Transverse colon (tissue), 4 donors: Measurements from ENCODE around the gene DISC1. TPM values are rescaled to one million over a fixed set of nuclear protein-coding genes. Genes with fewer than 3 reads are reported as not detected.

ENCODE experiments used
- DNase-seq: peaks from one replicate; pipeline ENCODE4 v3.0.0-alpha.2; 2019
- H3K27ac ChIP-seq, 4 donors: fragments of 200-600 bp; sonication (generic); 2 replicates each; pipeline ENCODE4 v1.5.1; 2016 to 2018; ENCODE audit warnings: inconsistent platforms in 4 of 4
- H3K27me3 ChIP-seq: fragments of 200-600 bp; sonication (generic); 2 replicates; pipeline ENCODE4 v1.5.1; 2017; ENCODE audit warnings: inconsistent platforms
- H3K36me3 ChIP-seq, 4 donors: fragments of 200-600 bp; sonication (generic); 2 replicates each; pipeline ENCODE4 v1.5.1; 2017 to 2019; ENCODE audit warnings: inconsistent platforms in 4 of 4
- H3K4me1 ChIP-seq, 4 donors: fragments of 200-600 bp; sonication (generic); 2 replicates each; pipeline ENCODE4 v1.5.1; 2017 to 2020; ENCODE audit warnings: inconsistent platforms in 4 of 4
- H3K4me3 ChIP-seq, 4 donors: fragments of 200-600 bp; sonication (generic); 1 replicate in 1 of 4; 2 replicates in 3 of 4; pipeline versions ENCODE4 v1.5.1 to v1.6.1; 2017 to 2019; ENCODE audit warnings: inconsistent platforms in 4 of 4
- H3K9me3 ChIP-seq, 2 donors: fragments of 200-600 bp; sonication (generic); 2 replicates each; pipeline ENCODE4 v1.5.1; 2017 to 2019; ENCODE audit warnings: inconsistent platforms in 2 of 2
- EP300 ChIP-seq: sonication (generic); formaldehyde crosslinking; IDR thresholded peaks from one replicate; pipeline ENCODE4 v1.6.1; 2017; ENCODE audit warnings: antibody characterized with exemption, low read depth
- POLR2A ChIP-seq: fragments of 450-650 bp; IDR thresholded peaks from one replicate; pipeline ENCODE4 v1.6.1; 2016; ENCODE audit warnings: antibody characterized with exemption, mild to moderate bottlenecking, moderate library complexity
- POLR2AphosphoS5 ChIP-seq, 3 donors: sonication (generic); formaldehyde crosslinking; IDR thresholded peaks; one replicate each; pipeline ENCODE4 v1.6.1; 2016; ENCODE audit warnings: antibody characterized with exemption in 3 of 3
- WGBS, 2 donors: methylation state at CpG; one replicate each; pipeline ENCODE4 v1.1.5; 2018; ENCODE audit warnings: low coverage in 1 of 2; 5-methylcytosine and 5-hydroxymethylcytosine counted together
- in situ Hi-C, 4 donors: fragments of 200-750 bp; cut with MboI; loops; one replicate each; pipeline versions ENCODE4 v1.15.0 to v1.15.1; 2017; ENCODE audit warnings: low sequenced_read_pairs in 3 of 4, low pct_ligation_motif_present in 1 of 4, low pct_unique_long_range_greater_than_20kb in 1 of 4
- intact Hi-C: fragments of 100-400 bp; cut with DNase I; formaldehyde crosslinking; loops from one replicate; pipeline ENCODE4 v1.15.1; 2023; ENCODE audit warnings: low total_unique reads
- total RNA-seq, 4 donors: library from RNA; depleted of rRNA; stranded (reverse); fragments of >200 nt; gene quantifications; one replicate each; pipeline ENCODE4 v1.1.0, GENCODE V29; 2016
- TF ChIP-seq, protein P1 (sequence below), 5 experiments: fragments of 200-600 bp in 3 of 5; fragments of 450-650 bp in 2 of 5; sonication (generic) in 3 of 5; IDR thresholded peaks; 1 replicate in 2 of 5; 2 replicates in 3 of 5; pipeline ENCODE4 v1.5.1; 2016 to 2017; ENCODE audit warnings: antibody characterized with exemption in 5 of 5, inconsistent platforms in 3 of 5, mild to moderate bottlenecking in 2 of 5, moderate library complexity in 1 of 5

The DISC1 gene
- total RNA-seq, 4 donors from 2014 or later, result 7.8 to 20.3 (median 11.5) TPM

DNA sequence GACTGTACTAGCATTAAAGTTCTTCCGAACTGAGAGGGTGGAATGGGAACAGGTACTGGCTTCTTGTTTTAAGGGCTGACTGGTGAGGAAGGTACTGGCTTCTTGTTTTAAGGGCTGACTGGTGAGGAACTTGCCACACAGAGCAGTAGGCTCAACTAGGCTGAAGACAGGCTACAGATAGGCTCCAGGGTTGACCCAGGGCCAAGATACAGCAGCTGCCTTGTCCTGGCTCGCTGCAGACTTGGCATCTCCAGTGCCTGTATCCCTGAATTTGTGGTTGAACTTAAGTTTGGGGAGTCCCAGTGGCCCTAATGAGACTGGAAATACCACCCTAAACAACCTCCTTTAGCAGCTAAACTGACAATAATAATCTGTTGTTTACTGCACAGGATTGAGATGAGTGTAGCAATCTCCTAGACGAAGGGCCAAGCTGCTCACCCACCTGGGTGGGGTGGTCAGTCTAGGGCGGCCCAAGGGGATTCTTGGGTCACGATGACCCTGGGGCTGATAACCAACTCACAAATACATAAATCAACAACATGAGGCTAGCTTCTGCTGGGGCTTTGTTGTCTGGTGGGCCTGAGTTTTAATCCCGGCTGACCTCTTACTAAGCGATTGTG lies 227.1 kb downstream of the DISC1 start:
- WGBS, 2 donors, result 89% methylated on average over 3 to 7 of the region's 7 CpGs
- H3K4me1 ChIP-seq, result no peaks in the 10 kb centered on the region
- TF ChIP-seq POLR2AphosphoS5 (IDR thresholded peaks at IDR 0.05) (no peak), POLR2A (no peak), EP300 (no peak)
- TF ChIP-seq, protein P1, sequence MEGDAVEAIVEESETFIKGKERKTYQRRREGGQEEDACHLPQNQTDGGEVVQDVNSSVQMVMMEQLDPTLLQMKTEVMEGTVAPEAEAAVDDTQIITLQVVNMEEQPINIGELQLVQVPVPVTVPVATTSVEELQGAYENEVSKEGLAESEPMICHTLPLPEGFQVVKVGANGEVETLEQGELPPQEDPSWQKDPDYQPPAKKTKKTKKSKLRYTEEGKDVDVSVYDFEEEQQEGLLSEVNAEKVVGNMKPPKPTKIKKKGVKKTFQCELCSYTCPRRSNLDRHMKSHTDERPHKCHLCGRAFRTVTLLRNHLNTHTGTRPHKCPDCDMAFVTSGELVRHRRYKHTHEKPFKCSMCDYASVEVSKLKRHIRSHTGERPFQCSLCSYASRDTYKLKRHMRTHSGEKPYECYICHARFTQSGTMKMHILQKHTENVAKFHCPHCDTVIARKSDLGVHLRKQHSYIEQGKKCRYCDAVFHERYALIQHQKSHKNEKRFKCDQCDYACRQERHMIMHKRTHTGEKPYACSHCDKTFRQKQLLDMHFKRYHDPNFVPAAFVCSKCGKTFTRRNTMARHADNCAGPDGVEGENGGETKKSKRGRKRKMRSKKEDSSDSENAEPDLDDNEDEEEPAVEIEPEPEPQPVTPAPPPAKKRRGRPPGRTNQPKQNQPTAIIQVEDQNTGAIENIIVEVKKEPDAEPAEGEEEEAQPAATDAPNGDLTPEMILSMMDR (IDR thresholded peaks at IDR 0.05), result no peak
- H3K4me3 ChIP-seq, result no peak overlapping the region
- in situ Hi-C loops, result loop anchor here in 2 of 4 donors (25.0 kb wide), 2 partner anchors 759 to 1384 kb away; no protein-coding TSS in a partner anchor
- H3K27me3 ChIP-seq, result no peaks in the 10 kb centered on the region
- intact Hi-C loops, result no loop called here
- H3K27ac ChIP-seq, result no peak overlapping the region
- no peaks in the 10 kb centered on the region for H3K9me3 ChIP-seq
- DNase-seq, result no peak
- H3K36me3 ChIP-seq, result no peaks in the 10 kb centered on the region

DNA sequence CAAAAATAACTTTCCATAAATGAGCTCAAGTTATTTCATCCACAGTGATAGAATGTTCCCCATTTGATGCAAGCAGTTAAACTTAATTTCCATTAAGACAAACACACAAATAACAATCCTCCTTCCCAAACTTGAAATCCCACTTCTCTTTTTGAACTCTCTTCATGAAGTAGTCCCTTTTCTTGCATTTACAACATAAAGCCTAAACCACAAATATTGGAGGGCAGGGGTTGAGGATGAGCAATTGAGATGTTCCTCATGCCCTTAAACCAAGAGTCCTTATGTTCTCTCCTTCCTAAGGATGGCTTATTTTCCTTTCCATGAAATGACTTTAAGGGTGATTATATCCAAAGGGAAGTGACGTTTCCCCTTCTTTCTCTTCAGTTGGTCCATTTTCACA lies 228.8 kb downstream of the DISC1 start:
- H3K4me3 ChIP-seq, result no peak overlapping the region
- no peak overlapping the region for H3K27ac ChIP-seq
- in situ Hi-C loops (loop anchor here in 2 of 4 donors (25.0 kb wide), 2 partner anchors 757 to 1382 kb away; no protein-coding TSS in a partner anchor), intact Hi-C loops (no loop called here)
- no peaks in the 10 kb centered on the region for H3K9me3 ChIP-seq
- H3K27me3 ChIP-seq, result no peaks in the 10 kb centered on the region
- no peaks in the 10 kb centered on the region for H3K36me3 ChIP-seq
- H3K4me1 ChIP-seq, result no peaks in the 10 kb centered on the region
- no peak for TF ChIP-seq POLR2AphosphoS5 (IDR thresholded peaks at IDR 0.05)
- TF ChIP-seq, protein P1 (IDR thresholded peaks at IDR 0.05), result no peak
- no peak for TF ChIP-seq POLR2A
- no peak for TF ChIP-seq EP300
- WGBS, 2 donors, result 70 to 71% methylated on average over 1 of the region's 1 CpG
- no peak for DNase-seq

DNA sequence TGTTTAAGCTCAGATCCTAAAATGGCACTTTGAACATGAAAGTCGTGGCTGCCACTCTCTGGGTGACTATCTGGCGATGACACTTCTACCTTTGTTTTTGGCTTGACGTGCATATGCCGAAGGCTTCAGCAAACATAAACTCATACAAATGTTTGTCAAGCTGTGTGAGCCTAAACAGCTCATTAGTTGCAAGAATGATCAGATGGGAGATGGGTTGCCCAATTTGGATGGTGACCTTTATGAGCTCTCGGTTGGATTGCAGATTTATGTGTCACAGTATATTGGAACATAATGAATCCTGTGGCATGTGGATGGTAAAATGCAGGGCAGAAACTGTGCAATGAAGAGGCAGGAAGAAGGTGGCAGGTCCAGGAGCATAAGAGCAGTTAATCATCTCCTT lies 229.3 kb downstream of the DISC1 start:
- DNase-seq, result no peak
- no peak for TF ChIP-seq POLR2AphosphoS5 (IDR thresholded peaks at IDR 0.05)
- no peak for TF ChIP-seq POLR2A
- no peak for TF ChIP-seq EP300
- TF ChIP-seq, protein P1 (IDR thresholded peaks at IDR 0.05), result no peak
- Histone ChIP-seq H3K4me1 (no peaks in the 10 kb centered on the region), H3K4me3 (no peak overlapping the region), H3K27me3 (no peaks in the 10 kb centered on the region), H3K9me3 (no peaks in the 10 kb centered on the region), H3K36me3 (no peaks in the 10 kb centered on the region), H3K27ac (no peak overlapping the region)
- intact Hi-C loops, result no loop called here
- WGBS, 2 donors, result 92 to 100% methylated on average over 1 to 5 of the region's 5 CpGs
- in situ Hi-C loops, result loop anchor here in 2 of 4 donors (25.0 kb wide), 2 partner anchors 756 to 1381 kb away; no protein-coding TSS in a partner anchor

DNA sequence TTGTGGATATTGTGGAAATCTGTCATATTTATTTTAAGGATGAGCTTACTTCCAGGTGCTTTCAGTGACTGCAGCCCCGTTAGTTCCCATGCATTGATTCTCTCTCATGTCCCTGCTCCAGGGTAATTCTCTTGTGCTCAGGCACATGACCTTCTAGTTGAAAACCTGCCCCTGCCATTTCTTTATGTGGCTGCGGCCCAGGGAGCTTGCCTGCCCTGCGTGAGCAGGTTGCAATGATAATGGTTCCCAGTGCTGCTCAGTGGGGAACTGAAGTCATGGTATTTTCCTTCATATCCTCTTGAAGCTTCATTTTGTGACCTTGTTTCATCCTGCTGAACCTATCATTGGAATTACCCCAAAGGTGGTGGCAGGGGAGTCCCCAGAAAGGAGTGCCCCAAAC lies 229.8 kb downstream of the DISC1 start:
- H3K9me3 ChIP-seq, result no peaks in the 10 kb centered on the region
- in situ Hi-C loops (loop anchor here in 2 of 4 donors (25.0 kb wide), 2 partner anchors 756 to 1381 kb away; no protein-coding TSS in a partner anchor), intact Hi-C loops (no loop called here)
- no peak overlapping the region for H3K4me3 ChIP-seq
- H3K27ac ChIP-seq, result no peak overlapping the region
- H3K36me3 ChIP-seq, result no peaks in the 10 kb centered on the region
- 83 to 87% methylated on average over 1 to 3 of the region's 3 CpGs for WGBS, 2 donors
- TF ChIP-seq, protein P1 (IDR thresholded peaks at IDR 0.05), result no peak
- TF ChIP-seq POLR2AphosphoS5 (IDR thresholded peaks at IDR 0.05) (no peak), POLR2A (no peak), EP300 (no peak)
- no peaks in the 10 kb centered on the region for H3K4me1 ChIP-seq
- no peaks in the 10 kb centered on the region for H3K27me3 ChIP-seq
- no peak for DNase-seq
